H1 (cell line): Measurements from ENCODE around the gene ITGB7. TPM values are rescaled to one million over a fixed set of nuclear protein-coding genes. Genes with fewer than 3 reads are reported as not detected.

ENCODE experiments used
- CTCF ChIA-PET: fragments of 300-600 bp; sonication (Branson Sonifier 250); formaldehyde crosslinking; loops from one replicate; lab custom pipeline; 2021; ENCODE audit not compliant: partially characterized antibody; lab: Charles Lee
- POLR2A ChIA-PET: fragments of 300-600 bp; sonication (Branson Sonifier 250); formaldehyde crosslinking; loops from one replicate; lab custom pipeline; 2021; ENCODE audit warnings: inconsistent platforms; ENCODE audit not compliant: partially characterized antibody; lab: Charles Lee
- DNase-seq, 2 experiments: peaks; one replicate each; pipeline versions ENCODE4 v3.0.0 to v3.0.0-alpha.2; 2010 to 2022; ENCODE audit warnings: low spot score in 2 of 2, low read depth in 1 of 2, mixed read lengths in 1 of 2
- FAIRE-seq: peaks from 2 replicates; lab custom pipeline; 2011; peaks lifted over from hg19 to GRCh38; lab: Jason Lieb, UNC
- H2AFZ ChIP-seq: 2 replicates; pipeline ENCODE4 v1.8.1; 2012; ENCODE audit warnings: low read length, inconsistent platforms
- H2AK5ac ChIP-seq: 2 replicates; pipeline ENCODE4 v1.6.1; 2013; ENCODE audit warnings: low read depth, low read length
- H2BK120ac ChIP-seq: replicated peaks from 2 replicates; pipeline ENCODE3; 2013; ENCODE audit warnings: low read depth, low read length, inconsistent platforms
- H2BK12ac ChIP-seq: 2 replicates; pipeline ENCODE4 v1.6.1; 2013; ENCODE audit warnings: low read depth, low read length
- H2BK15ac ChIP-seq: 2 replicates; pipeline ENCODE4 v1.6.1; 2013; ENCODE audit warnings: low read length
- H2BK20ac ChIP-seq: 2 replicates; pipeline ENCODE4 v1.6.1; 2013; ENCODE audit warnings: low read length
- H2BK5ac ChIP-seq: 2 replicates; pipeline ENCODE4 v1.6.1; 2013; ENCODE audit warnings: low read depth, low read length
- H3K14ac ChIP-seq: 2 replicates; pipeline ENCODE4 v1.6.1; 2013; ENCODE audit warnings: inconsistent platforms; ENCODE audit not compliant: insufficient read length
- H3K18ac ChIP-seq: 2 replicates; pipeline ENCODE4 v1.6.1; 2013; ENCODE audit warnings: low read length; ENCODE audit errors: extremely low read depth
- H3K23ac ChIP-seq: 2 replicates; pipeline ENCODE4 v1.6.1; 2013; ENCODE audit warnings: inconsistent platforms; ENCODE audit not compliant: insufficient read length
- H3K23me2 ChIP-seq: 2 replicates; pipeline ENCODE4 v1.6.1; 2013; ENCODE audit warnings: low read depth, low read length
- H3K27ac ChIP-seq: 2 replicates; pipeline ENCODE4 v1.6.1; 2011; ENCODE audit warnings: low read depth, low read length, inconsistent platforms
- H3K27me3 ChIP-seq, 4 experiments: replicated peaks in 1 of 4; 1 replicate in 1 of 4; 2 replicates in 3 of 4; pipeline versions ENCODE4 v1.6.1 to v1.8.1; 2011 to 2013; ENCODE audit warnings: low read length in 3 of 4, mild to moderate bottlenecking in 3 of 4, inconsistent platforms in 2 of 4, mixed read lengths in 2 of 4, moderate library complexity in 1 of 4; ENCODE audit not compliant: control insufficient read depth in 3 of 4, insufficient read depth in 3 of 4; ENCODE audit errors: extremely low read depth in 1 of 4
- H3K36me3 ChIP-seq, 4 experiments: 2 replicates each; pipeline versions ENCODE4 v1.6.1 to v1.8.1; 2011 to 2013; ENCODE audit warnings: mild to moderate bottlenecking in 4 of 4, low read length in 3 of 4, moderate library complexity in 2 of 4, control low read depth in 1 of 4, inconsistent platforms in 1 of 4; ENCODE audit not compliant: insufficient read depth in 4 of 4, control insufficient read depth in 2 of 4
- H3K4ac ChIP-seq: replicated peaks from 2 replicates; pipeline ENCODE3; 2013; ENCODE audit warnings: low read length, low read depth, mixed read lengths, inconsistent platforms; ENCODE audit not compliant: insufficient read length
- H3K4me1 ChIP-seq, 4 experiments: replicated peaks in 1 of 4; 1 replicate in 1 of 4; 2 replicates in 3 of 4; pipeline versions ENCODE4 v1.6.1 to v1.8.1; 2011 to 2013; ENCODE audit warnings: low read length in 3 of 4, inconsistent platforms in 2 of 4, mixed read lengths in 1 of 4; ENCODE audit not compliant: insufficient read depth in 4 of 4, control insufficient read depth in 3 of 4
- H3K4me2 ChIP-seq, 2 experiments: 2 replicates each; pipeline versions ENCODE4 v1.6.1 to v1.8.1; 2011 to 2013; ENCODE audit warnings: low read depth in 2 of 2, low read length in 2 of 2, control low read depth in 1 of 2, inconsistent platforms in 1 of 2, mild to moderate bottlenecking in 1 of 2; ENCODE audit not compliant: insufficient read depth in 1 of 2
- H3K4me3 ChIP-seq, 4 experiments: fragments of 200-600, 300-600 bp in 1 of 4; sonication (generic), shearing (Covaris generic), sonication (Bioruptor Twin) in 1 of 4; 2 replicates each; pipeline versions ENCODE4 v1.5.1 to v1.8.1; 2011 to 2016; ENCODE audit warnings: low read length in 4 of 4, low read depth in 3 of 4, control low read depth in 2 of 4, inconsistent platforms in 2 of 4, mild to moderate bottlenecking in 2 of 4, mixed read lengths in 1 of 4, moderate library complexity in 1 of 4; ENCODE audit not compliant: insufficient read depth in 2 of 4; ENCODE audit errors: extremely low read depth in 1 of 4
- H3K56ac ChIP-seq: replicated peaks from 2 replicates; pipeline ENCODE3; 2013; ENCODE audit warnings: low read depth, mild to moderate bottlenecking, mixed read lengths, low read length, inconsistent platforms; ENCODE audit not compliant: insufficient read length
- H3K79me1 ChIP-seq: 2 replicates; pipeline ENCODE4 v1.6.1; 2013; ENCODE audit warnings: low read depth, low read length, control low read depth
- H3K79me2 ChIP-seq, 2 experiments: 2 replicates each; pipeline versions ENCODE4 v1.6.1 to v1.8.1; 2012 to 2013; ENCODE audit warnings: low read length in 2 of 2, mild to moderate bottlenecking in 2 of 2, inconsistent platforms in 1 of 2; ENCODE audit not compliant: insufficient read depth in 2 of 2, control insufficient read depth in 1 of 2
- H3K9ac ChIP-seq, 4 experiments: replicated peaks in 1 of 4; 1 replicate in 1 of 4; 2 replicates in 3 of 4; pipeline versions ENCODE4 v1.6.1 to v1.8.1; 2011 to 2013; ENCODE audit warnings: low read depth in 3 of 4, low read length in 3 of 4, control low read depth in 2 of 4, mild to moderate bottlenecking in 2 of 4, moderate library complexity in 2 of 4, inconsistent platforms in 1 of 4; ENCODE audit errors: extremely low read depth in 1 of 4
- H3K9me3 ChIP-seq, 2 experiments: 2 replicates each; pipeline versions ENCODE4 v1.6.1 to v1.8.1; 2012 to 2013; ENCODE audit warnings: mild to moderate bottlenecking in 2 of 2, moderate library complexity in 2 of 2, control low read depth in 1 of 2, inconsistent platforms in 1 of 2, low read depth in 1 of 2, low read length in 1 of 2, mixed read lengths in 1 of 2; ENCODE audit not compliant: insufficient read depth in 2 of 2
- H4K20me1 ChIP-seq, 2 experiments: replicated peaks in 1 of 2; 2 replicates each; pipeline versions ENCODE3 to v1.8.1; 2011 to 2013; ENCODE audit warnings: inconsistent platforms in 2 of 2, low read length in 2 of 2, mild to moderate bottlenecking in 1 of 2; ENCODE audit not compliant: insufficient read depth in 2 of 2, control insufficient read depth in 1 of 2
- H4K5ac ChIP-seq: 2 replicates; pipeline ENCODE4 v1.6.1; 2013; ENCODE audit warnings: low read length, low read depth, mixed read lengths, inconsistent platforms; ENCODE audit not compliant: insufficient read length
- H4K8ac ChIP-seq: 2 replicates; pipeline ENCODE4 v1.8.0; 2013; ENCODE audit warnings: mild to moderate bottlenecking, moderate library complexity, low read length, inconsistent platforms; ENCODE audit not compliant: insufficient read depth; ENCODE audit errors: extremely low read depth
- H4K91ac ChIP-seq: replicated peaks from 2 replicates; pipeline ENCODE3; 2013; ENCODE audit warnings: low read length, mixed read lengths, inconsistent platforms; ENCODE audit not compliant: insufficient read length
- ATF3 ChIP-seq: IDR thresholded peaks from 2 replicates; pipeline ENCODE4 v1.6.1; 2011; ENCODE audit warnings: low read depth, mild to moderate bottlenecking, low read length; ENCODE audit not compliant: insufficient read depth
- BRCA1 ChIP-seq: IDR thresholded peaks from 2 replicates; pipeline ENCODE4 v1.6.1; 2012; ENCODE audit warnings: low read depth, low read length, improper control_type of control experiment
- CBX5 ChIP-seq: fragments of 300-800, 300-1000 bp; sonication (generic); IDR thresholded peaks from 2 replicates; pipeline ENCODE4 v1.7.1; 2016; ENCODE audit warnings: antibody characterized with exemption, low read length, low read depth
- CEBPB ChIP-seq: IDR thresholded peaks from 2 replicates; pipeline ENCODE4 v1.6.1; 2012; ENCODE audit warnings: low read depth, low read length
- CHD2 ChIP-seq: IDR thresholded peaks from 2 replicates; pipeline ENCODE4 v1.6.1; 2012; ENCODE audit warnings: low read length, improper control_type of control experiment
- EGR1 ChIP-seq: IDR thresholded peaks from 2 replicates; pipeline ENCODE4 v1.6.1; 2011; ENCODE audit warnings: low read depth, low read length, borderline replicate concordance
- MAX ChIP-seq: IDR thresholded peaks from 2 replicates; pipeline ENCODE4 v1.6.1; 2012; ENCODE audit warnings: inconsistent platforms
- PHF8 ChIP-seq: fragments of 200-600 bp; sonication (generic); conservative IDR thresholded peaks from 2 replicates; pipeline ENCODE4 v1.7.1; 2012; ENCODE audit warnings: low read depth, mild to moderate bottlenecking, inconsistent platforms, low read length, moderate library complexity
- SRF ChIP-seq: IDR thresholded peaks from 2 replicates; pipeline ENCODE4 v1.6.1; 2011; ENCODE audit warnings: mild to moderate bottlenecking, low read depth, low read length, moderate library complexity
- TEAD4 ChIP-seq: IDR thresholded peaks from 2 replicates; pipeline ENCODE4 v1.6.1; 2012; ENCODE audit warnings: low read depth, low read length, inconsistent platforms, mixed read lengths
- YY1 ChIP-seq: IDR thresholded peaks from 2 replicates; pipeline ENCODE4 v1.6.1; 2011; ENCODE audit warnings: low read depth, mild to moderate bottlenecking, low read length
- WGBS, 2 experiments: shearing (Covaris generic) in 1 of 2; methylation state at CpG; one replicate each; pipeline versions ENCODE4 v1.1.6 to v1.1.7; 2013 to 2015; ENCODE audit warnings: low lambda C conversion rate in 2 of 2, mixed read lengths in 2 of 2, inconsistent platforms in 1 of 2, low coverage in 1 of 2, missing lambda C conversion rate in 1 of 2; ENCODE audit not compliant: insufficient replicate concordance in 2 of 2, insufficient coverage in 1 of 2, insufficient read length in 1 of 2; ENCODE audit errors: extremely low coverage in 1 of 2, missing lambda C conversion rate in 1 of 2; 5-methylcytosine and 5-hydroxymethylcytosine counted together
- polyA plus RNA-seq, 7 experiments: library from polyadenylated mRNA; depleted of rRNA in 3 of 7; stranded (reverse) in 5 of 7; unstranded in 2 of 7; fragments of >200 nt in 5 of 7; fragments of 200-250 nt in 2 of 7; gene quantifications; 1 replicate in 5 of 7; 2 replicates in 1 of 7; 4 replicates in 1 of 7; pipeline versions ENCODE4 v1.2.1 to v1.2.3, GENCODE V29; 2011 to 2013; ENCODE audit warnings: missing spikeins in 2 of 7, mixed read lengths in 2 of 7
- total RNA-seq: library from RNA; stranded (reverse); fragmentation: NEBNext Ultra II Directional; extraction: Animal tissue kit (Norgen Biotek cat#: 25700); gene quantifications from 2 replicates; pipeline ENCODE4 v1.2.1, GENCODE V29; 2021

Gene ITGB7
- total and polyA plus RNA-seq, 2 of the 8 experiments (the other 6 are each of a cell fraction or from before 2014, with no cell fraction given): 0.35 to 0.54 TPM

GRCh38 chr12:53208435-53208834, 1.4 kb upstream of the ITGB7 start:
- H3K79me2 ChIP-seq: no peaks in the 10 kb centered on the region
- H2AK5ac ChIP-seq: no peak overlapping the region
- H3K79me1 ChIP-seq: no peaks in the 10 kb centered on the region
- H3K27me3 ChIP-seq: no peaks in the 10 kb centered on the region; a peak in 1 of 7 replicates
- CTCF ChIA-PET: interaction anchor here (0.6 to 22.3 kb wide), 9 partner anchors 9 to 147 kb away, joined by 3 to 654 read pairs (median 10); partner anchors contain the start of genes ESPL1, MYG1, PFDN5 and RARG
- no peak overlapping the region for H4K91ac ChIP-seq
- H2BK5ac ChIP-seq: no peak overlapping the region
- H4K8ac ChIP-seq: no peak overlapping the region
- H3K4me1 ChIP-seq: peaks cover 0 to 2% (median 0%) of the 10 kb centered on the region in 4 experiments; a peak in 2 of 7 replicates
- no peak overlapping the region for H3K27ac ChIP-seq
- H4K5ac ChIP-seq: no peak overlapping the region
- no peak overlapping the region for H2AFZ ChIP-seq
- no peak overlapping the region for H3K4me2 ChIP-seq
- H3K18ac ChIP-seq: no peak overlapping the region
- TF ChIP-seq CEBPB (no peak), CBX5 (no peak), CHD2 (no peak), PHF8 (no peak), EGR1 (no peak), TEAD4 (no peak), YY1 (no peak), ATF3 (no peak), BRCA1 (no peak), SRF (no peak), MAX (no peak)
- TF ChIP-seq, all 59 proteins: peak for 0
- DNase-seq (no peak), FAIRE-seq (no peak)
- H3K36me3 ChIP-seq: peaks cover 16 to 26% (median 23%) of the 10 kb centered on the region in 4 experiments
- H2BK120ac ChIP-seq: no peak overlapping the region
- H3K9me3 ChIP-seq: no peaks in the 10 kb centered on the region
- POLR2A ChIA-PET: interaction anchor here (0.6 to 2.3 kb wide), 11 partner anchors 9 to 89 kb away, joined by 3 to 9 read pairs (median 4); partner anchors contain the start of genes CSAD, ESPL1 and ZNF740
- H2BK15ac ChIP-seq: no peak overlapping the region
- H3K23ac ChIP-seq: no peak overlapping the region
- peaks cover 2 to 4% of the 10 kb centered on the region in 2 experiments for H4K20me1 ChIP-seq
- H2BK12ac ChIP-seq: no peak overlapping the region
- no peak overlapping the region for H3K9ac ChIP-seq
- no peak overlapping the region for H3K56ac ChIP-seq
- peaks cover 5% of the 10 kb centered on the region; the same call in 1 of the 2 replicates for H3K23me2 ChIP-seq
- H3K14ac ChIP-seq: no peak overlapping the region
- no peak overlapping the region for H2BK20ac ChIP-seq
- no peak overlapping the region for H3K4me3 ChIP-seq
- 82% methylated on average over 2 of the region's 2 CpGs; no CpG with 5 or more reads in 1 of the 2 experiments for WGBS, 2 experiments
- no peak overlapping the region for H3K4ac ChIP-seq
